ENCODE results near the gene HNRNPUL2. TPM values are rescaled to one million over a fixed set of nuclear protein-coding genes. Genes with fewer than 3 reads are reported as not detected.

The HNRNPUL2 gene
- total RNA-seq, 3 donors from 2014 or later: 53.0 to 70.3 (median 58.6) TPM

DNA sequence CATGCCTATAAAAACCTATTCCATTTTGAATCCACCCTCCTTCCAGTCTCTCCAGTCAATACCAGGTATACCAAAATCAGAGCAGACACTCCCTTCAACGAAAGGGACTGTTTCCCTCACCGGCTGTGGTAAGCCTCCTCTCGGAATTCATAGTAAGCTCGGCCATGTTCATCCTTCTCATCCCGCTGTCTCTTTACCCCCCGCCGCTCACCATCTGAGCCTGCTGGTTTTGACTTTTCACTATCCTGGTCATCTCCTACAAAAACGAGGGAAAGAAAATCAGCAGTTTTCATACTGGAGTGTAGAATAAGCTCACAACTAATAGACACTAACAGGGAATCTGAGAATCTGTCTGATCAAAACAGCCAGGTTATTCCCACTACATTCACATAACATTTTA is 3.1 kb downstream of the HNRNPUL2 start:
- TF ChIP-seq CTCF (IDR thresholded peaks at IDR 0.05): no peak
- Histone ChIP-seq H3K4me1 (ENCODE audit: low read depth) (peaks cover 17% of the 10 kb centered on the region), H3K9me3 (no peaks in the 10 kb centered on the region), H3K4me3 (no peak overlapping the region), H3K36me3 (ENCODE audit: low read depth) (peaks cover 28% of the 10 kb centered on the region)
- DNase-seq: no peak
- no peak for ATAC-seq
- intact Hi-C loops (cut with DNase I, micrococcal nuclease): no loop called here

- no peak for DNase-seq
- H3K36me3 ChIP-seq (ENCODE audit: low read depth): peaks cover 45% of the 10 kb centered on the region
- TF ChIP-seq CTCF (IDR thresholded peaks at IDR 0.05): no peak
- ATAC-seq: no peak
- intact Hi-C loops (cut with DNase I, micrococcal nuclease): no loop called here
- peaks cover 17% of the 10 kb centered on the region for H3K4me1 ChIP-seq (ENCODE audit: low read depth)
- no peaks in the 10 kb centered on the region for H3K9me3 ChIP-seq
- no peak overlapping the region for H3K4me3 ChIP-seq
Observed at GRCh38 chr11:62721994-62722393, 5.3 kb downstream of the HNRNPUL2 start.

- no peak for DNase-seq
- no peak for TF ChIP-seq CTCF (IDR thresholded peaks at IDR 0.05)
- Histone ChIP-seq H3K36me3 (ENCODE audit: low read depth) (peaks cover 55% of the 10 kb centered on the region), H3K9me3 (no peaks in the 10 kb centered on the region), H3K4me3 (no peak overlapping the region), H3K4me1 (ENCODE audit: low read depth) (peaks cover 5% of the 10 kb centered on the region)
- no peak for ATAC-seq
- intact Hi-C loops (cut with DNase I, micrococcal nuclease): no loop called here
Observed at GRCh38 chr11:62719302-62719978, 7.8 kb downstream of the HNRNPUL2 start.

GRCh38 chr11:62716816-62717215 is 10.4 kb downstream of the HNRNPUL2 start:
- ATAC-seq (no peak), DNase-seq (peak in 1 of 3 donors; percentile 34)
- H3K9me3 ChIP-seq: no peaks in the 10 kb centered on the region
- no peak for TF ChIP-seq CTCF (IDR thresholded peaks at IDR 0.05)
- H3K36me3 ChIP-seq (ENCODE audit: low read depth): peaks cover 47% of the 10 kb centered on the region
- intact Hi-C loops (cut with DNase I, micrococcal nuclease): no loop called here
- H3K4me3 ChIP-seq: no peak overlapping the region
- H3K4me1 ChIP-seq (ENCODE audit: low read depth): peaks cover 6% of the 10 kb centered on the region

DNA sequence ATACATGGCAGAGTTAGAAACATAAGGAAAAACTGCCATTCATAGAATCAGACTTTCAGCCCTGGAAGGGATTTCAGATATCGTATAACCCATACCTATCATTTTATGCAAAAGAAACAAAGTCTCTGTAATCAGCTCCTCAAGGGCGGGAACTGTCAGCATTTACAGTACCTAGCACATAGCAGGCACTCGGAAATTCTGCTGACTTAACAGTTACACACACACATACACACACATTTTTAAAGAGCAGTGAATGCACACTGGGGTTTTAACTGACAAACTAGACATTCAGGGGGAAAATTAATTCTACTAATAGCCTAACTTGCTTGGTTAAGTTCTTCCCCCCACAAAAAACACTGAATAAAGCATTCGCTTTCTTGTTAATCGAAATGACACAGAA is 11.1 kb downstream of the HNRNPUL2 start:
- DNase-seq: no peak
- TF ChIP-seq CTCF (IDR thresholded peaks at IDR 0.05): no peak
- no peak for ATAC-seq
- Histone ChIP-seq H3K36me3 (ENCODE audit: low read depth) (peaks cover 43% of the 10 kb centered on the region), H3K9me3 (no peaks in the 10 kb centered on the region), H3K4me3 (no peak overlapping the region), H3K4me1 (ENCODE audit: low read depth) (peaks cover 6% of the 10 kb centered on the region)
- intact Hi-C loops (cut with DNase I, micrococcal nuclease): no loop called here

Data from mucosa of descending colon (tissue), 3 donors.